K562 (cell line): Measurements from ENCODE around the gene STOX2. TPM values are rescaled to one million over a fixed set of nuclear protein-coding genes. Genes with fewer than 3 reads are reported as not detected.

Source experiments
- ATAC-seq: fragments of 200-7000 bp; cut with Tn5 transposase; 3 replicates; pipeline ENCODE4 v1.9.1; 2020; ENCODE audit warnings: moderate library complexity
- BruUV-seq: library from RNA; stranded (reverse); fragments of 400-500 nt; replicated peaks from 2 replicates; lab custom pipeline; 2021; lab: Mats Ljungman, UMichigan
- CTCF ChIA-PET: fragments of 300-600 bp; formaldehyde crosslinking; extraction: SDS; loops from one replicate; lab custom pipeline; 2021; ENCODE audit warnings: low intra/inter-chr PET ratio; lab: Yijun Ruan, JAX
- POLR2A ChIA-PET: fragments of 300-600, 350-650 bp; sonication (Branson Sonifier 250); formaldehyde crosslinking; extraction: SDS; loops from one replicate; lab custom pipeline; 2021; ENCODE audit warnings: antibody characterized with exemption, inconsistent platforms; lab: Yijun Ruan, JAX
- DNase-seq, 4 experiments: peaks; one replicate each; pipeline versions ENCODE4 v3.0.0 to v3.0.0-alpha.2; 2011 to 2018; ENCODE audit warnings: low spot score in 3 of 4, mixed read lengths in 3 of 4; ENCODE audit errors: extremely low read depth in 1 of 4
- FAIRE-seq: peaks from 2 replicates; lab custom pipeline; 2011; peaks lifted over from hg19 to GRCh38; lab: Jason Lieb, UNC
- H2AFZ ChIP-seq: 2 replicates; pipeline ENCODE4 v1.6.0; 2011; ENCODE audit warnings: low read depth, low read length, control low read depth, inconsistent platforms
- H3K27ac ChIP-seq: fragments of 200-600 bp; 3 replicates; pipeline ENCODE4 v1.8.0; 2011; ENCODE audit warnings: low read depth, mild to moderate bottlenecking, control low read depth, inconsistent platforms, low read length, moderate library complexity, mixed read lengths; ENCODE audit errors: extremely low read depth
- H3K27me3 ChIP-seq, 2 experiments: fragments of 300-600 bp in 1 of 2; 2 replicates in 1 of 2; 3 replicates in 1 of 2; pipeline versions ENCODE4 v1.6.0 to v1.8.0; 2011; ENCODE audit warnings: inconsistent platforms in 2 of 2, low read length in 2 of 2, mild to moderate bottlenecking in 1 of 2, mixed read lengths in 1 of 2, moderate library complexity in 1 of 2; ENCODE audit not compliant: control insufficient read depth in 2 of 2, insufficient read depth in 2 of 2
- H3K36me3 ChIP-seq: fragments of 300-600 bp; 3 replicates; pipeline ENCODE4 v1.8.0; 2011; ENCODE audit warnings: mild to moderate bottlenecking, low read length, inconsistent platforms; ENCODE audit not compliant: control insufficient read depth, insufficient read depth
- H3K4me1 ChIP-seq, 2 experiments: fragments of 200-600 bp in 1 of 2; replicated peaks in 1 of 2; 2 replicates in 1 of 2; 3 replicates in 1 of 2; pipeline versions ENCODE4 v1.5.1 to v1.8.0; 2011; ENCODE audit warnings: inconsistent platforms in 2 of 2, low read length in 2 of 2, mild to moderate bottlenecking in 1 of 2, mixed read lengths in 1 of 2, moderate library complexity in 1 of 2; ENCODE audit not compliant: control insufficient read depth in 2 of 2, insufficient read depth in 2 of 2
- H3K4me2 ChIP-seq: 2 replicates; pipeline ENCODE4 v1.6.1; 2011; ENCODE audit warnings: low read length, control low read depth, inconsistent platforms, mixed read lengths; ENCODE audit not compliant: insufficient read depth
- H3K4me3 ChIP-seq: fragments of 200-600 bp; sonication (generic), shearing (Covaris generic); 2 replicates; pipeline ENCODE4 v1.5.1; 2016; ENCODE audit warnings: control low read depth, inconsistent platforms
- H3K79me2 ChIP-seq: fragments of 200-600 bp; 3 replicates; pipeline ENCODE4 v1.8.0; 2011; ENCODE audit warnings: low read length, inconsistent platforms; ENCODE audit not compliant: control insufficient read depth, insufficient read depth
- H3K9ac ChIP-seq, 2 experiments: 2 replicates each; pipeline versions ENCODE4 v1.6.0 to v1.6.1; 2011; ENCODE audit warnings: low read depth in 2 of 2, low read length in 2 of 2, control low read depth in 1 of 2, inconsistent platforms in 1 of 2, mild to moderate bottlenecking in 1 of 2, mixed read lengths in 1 of 2; ENCODE audit not compliant: insufficient read depth in 1 of 2
- H3K9me1 ChIP-seq: one replicate; pipeline ENCODE4 v1.6.0; 2011; ENCODE audit warnings: inconsistent platforms, mild to moderate bottlenecking, low read length, moderate library complexity; ENCODE audit not compliant: control insufficient read depth, insufficient read depth
- H3K9me3 ChIP-seq: replicated peaks from 2 replicates; pipeline ENCODE4 v1.5.1; 2011; ENCODE audit warnings: low read depth, low read length, inconsistent platforms; ENCODE audit not compliant: control insufficient read depth, insufficient read depth
- H4K20me1 ChIP-seq: replicated peaks from 2 replicates; pipeline ENCODE4 v1.6.1; 2011; ENCODE audit warnings: low read length, inconsistent platforms, mixed read lengths; ENCODE audit not compliant: control insufficient read depth, insufficient read depth
- CHD2 ChIP-seq: IDR thresholded peaks from 2 replicates; pipeline ENCODE4 v1.6.1; 2011; ENCODE audit warnings: low read depth, low read length
- CREB3 ChIP-seq: fragments of 450-650 bp; conservative IDR thresholded peaks from 2 replicates; pipeline ENCODE4 v1.6.1; 2016; ENCODE audit warnings: missing genetic modification characterization, low read depth, mild to moderate bottlenecking, missing compliant biosample characterization, moderate library complexity
- FOS ChIP-seq: IDR thresholded peaks from 3 replicates; pipeline ENCODE4 v1.6.1; 2011; ENCODE audit not compliant: insufficient read length; ENCODE audit errors: extremely low read depth
- PTBP1 ChIP-seq: fragments of 200-400 bp; formaldehyde crosslinking; IDR thresholded peaks from 2 replicates; pipeline ENCODE4 v1.6.1; 2017; ENCODE audit warnings: low read depth, low read length
- ZNF316 ChIP-seq: fragments of 450-650 bp; IDR thresholded peaks from 2 replicates; pipeline ENCODE4 v1.6.1; 2016
- ZNF830 ChIP-seq: fragments of 250-450 bp; sonication (Bioruptor Pico); IDR thresholded peaks from 2 replicates; pipeline ENCODE4 v1.5.0; 2021; ENCODE audit warnings: mild to moderate bottlenecking
- ZSCAN29 ChIP-seq: fragments of 450-650 bp; IDR thresholded peaks from 2 replicates; pipeline ENCODE4 v1.6.1; 2017
- WGBS: fragments of 100-300 bp; shearing (Covaris generic); methylation state at CpG from one replicate; pipeline ENCODE4 v1.1.6; 2016; ENCODE audit warnings: low coverage, mixed read lengths; ENCODE audit not compliant: insufficient coverage; ENCODE audit errors: missing lambda C conversion rate; 5-methylcytosine and 5-hydroxymethylcytosine counted together
- in situ Hi-C: fragments of 300-500 bp; cut with MboI; formaldehyde crosslinking; loops from 4 replicates; pipeline ENCODE4 v1.15.0; 2018; ENCODE audit warnings: inconsistent platforms, mixed read lengths
- intact Hi-C: fragments of 100-400 bp; cut with micrococcal nuclease; formaldehyde crosslinking; loops from 2 replicates; pipeline ENCODE4 v1.14.2; 2022
- polyA plus RNA-seq, 8 experiments: library from polyadenylated mRNA; depleted of rRNA in 4 of 8; stranded (reverse) in 5 of 8; unstranded in 3 of 8; fragments of >200 nt; fragmentation: Nextera tagmentation in 2 of 8; fragmentation: Illumina TruSeq in 1 of 8; extraction: Ambion mirVana in 2 of 8; extraction: Trizol in 1 of 8; gene quantifications; 2 replicates each; pipeline versions ENCODE4 v1.2.1 to v1.2.3, GENCODE V29; 2011 to 2014; ENCODE audit warnings: inconsistent platforms in 1 of 8, missing spikeins in 1 of 8
- total RNA-seq, 7 experiments: library from RNA; depleted of rRNA in 6 of 7; stranded (reverse); fragments of >200 nt in 6 of 7; fragmentation: Illumina TruSeq in 2 of 7; extraction: Trizol in 2 of 7; gene quantifications; 2 replicates each; pipeline versions ENCODE4 v1.2.1 to v1.2.3, GENCODE V29; 2011 to 2021; ENCODE audit warnings: low replicate concordance in 1 of 7
- TF ChIP-seq, protein P1 (sequence below): fragments of 450-650 bp; formaldehyde crosslinking; IDR thresholded peaks from 2 replicates; pipeline ENCODE4 v1.4.0; 2020; ENCODE audit warnings: mild to moderate bottlenecking
- TF ChIP-seq, protein P2 (sequence below): fragments of 250-450 bp; sonication (Bioruptor Pico); IDR thresholded peaks from 2 replicates; pipeline ENCODE4 v1.8.0; 2021; ENCODE audit warnings: mild to moderate bottlenecking, moderate library complexity
- TF ChIP-seq, protein P3 (sequence below), 2 experiments: fragments of 450-650 bp in 1 of 2; sonication (generic) in 1 of 2; formaldehyde crosslinking in 1 of 2; IDR thresholded peaks in 1 of 2; conservative IDR thresholded peaks in 1 of 2; 2 replicates each; pipeline versions ENCODE4 v1.6.1 to v1.8.1; 2016 to 2023; ENCODE audit warnings: mild to moderate bottlenecking in 2 of 2, moderate library complexity in 2 of 2, inconsistent platforms in 1 of 2, missing genetic modification reagents in 1 of 2
- TF ChIP-seq, protein P4 (sequence below): fragments of 450-650 bp; IDR thresholded peaks from 2 replicates; pipeline ENCODE4 v1.6.1; 2016; ENCODE audit warnings: mild to moderate bottlenecking
- TF ChIP-seq, protein P5 (sequence below): sonication (generic); formaldehyde crosslinking; IDR thresholded peaks from 2 replicates; pipeline ENCODE4 v1.8.1; 2023; ENCODE audit warnings: mild to moderate bottlenecking, missing genetic modification reagents

Gene STOX2
- total and polyA plus RNA-seq, 9 of the 15 experiments (the other 6 are each of a cell fraction or from before 2014, with no cell fraction given) = not detected

DNA sequence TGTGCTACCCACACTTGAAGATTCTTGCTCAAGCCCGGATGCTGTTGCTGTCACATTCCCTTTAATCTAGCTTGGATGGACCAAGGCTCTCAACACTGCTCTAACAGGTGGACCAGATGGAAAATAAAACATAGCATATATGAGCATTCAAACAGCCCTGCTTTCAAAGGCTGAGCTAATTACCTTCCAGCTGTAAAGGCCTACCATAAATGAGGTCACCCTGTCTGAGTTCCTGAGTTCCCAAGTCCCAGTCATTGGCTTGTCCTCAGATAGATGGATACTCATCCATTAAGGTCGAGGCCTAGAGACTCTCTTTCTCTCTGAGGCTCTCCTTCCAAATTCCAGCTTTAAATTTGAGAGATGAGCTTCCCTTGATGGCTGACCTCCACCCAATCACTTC is 147.5 kb downstream of the STOX2 start:
- WGBS = 0% methylated on average over 2 of the region's 2 CpGs
- Histone ChIP-seq H3K9me3 (no peaks in the 10 kb centered on the region), H3K27ac (no peak overlapping the region), H2AFZ (no peak overlapping the region), H3K4me3 (no peak overlapping the region), H3K27me3 (peaks cover 0 to 17% of the 10 kb centered on the region in 2 experiments; a peak in 3 of 5 replicates), H3K36me3 (no peaks in the 10 kb centered on the region), H3K4me1 (no peaks in the 10 kb centered on the region), H3K79me2 (no peaks in the 10 kb centered on the region), H3K9me1 (no peaks in the 10 kb centered on the region), H4K20me1 (no peaks in the 10 kb centered on the region), H3K9ac (no peak overlapping the region), H3K4me2 (no peak overlapping the region)
- DNase-seq (no peak), FAIRE-seq (no peak), ATAC-seq (no peak)
- POLR2A ChIA-PET = interaction anchor here (0.6 kb wide), 1 partner anchor 14 kb away, joined by 3 read pairs; no protein-coding TSS in a partner anchor
- CTCF ChIA-PET = no interaction called here
- no TSS peak for BruUV-seq
- in situ Hi-C loops = no loop called here
- intact Hi-C loops = no loop called here
- TF ChIP-seq CREB3 (no peak), ZSCAN29 (no peak), ZNF830 (CRISPR knock-in tag) (no peak), PTBP1 (no peak), FOS (no peak), CHD2 (no peak), ZNF316 (no peak)
- TF ChIP-seq, protein P1, sequence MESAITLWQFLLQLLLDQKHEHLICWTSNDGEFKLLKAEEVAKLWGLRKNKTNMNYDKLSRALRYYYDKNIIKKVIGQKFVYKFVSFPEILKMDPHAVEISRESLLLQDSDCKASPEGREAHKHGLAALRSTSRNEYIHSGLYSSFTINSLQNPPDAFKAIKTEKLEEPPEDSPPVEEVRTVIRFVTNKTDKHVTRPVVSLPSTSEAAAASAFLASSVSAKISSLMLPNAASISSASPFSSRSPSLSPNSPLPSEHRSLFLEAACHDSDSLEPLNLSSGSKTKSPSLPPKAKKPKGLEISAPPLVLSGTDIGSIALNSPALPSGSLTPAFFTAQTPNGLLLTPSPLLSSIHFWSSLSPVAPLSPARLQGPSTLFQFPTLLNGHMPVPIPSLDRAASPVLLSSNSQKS (CRISPR knock-in tag) = no peak
- TF ChIP-seq, protein P2, sequence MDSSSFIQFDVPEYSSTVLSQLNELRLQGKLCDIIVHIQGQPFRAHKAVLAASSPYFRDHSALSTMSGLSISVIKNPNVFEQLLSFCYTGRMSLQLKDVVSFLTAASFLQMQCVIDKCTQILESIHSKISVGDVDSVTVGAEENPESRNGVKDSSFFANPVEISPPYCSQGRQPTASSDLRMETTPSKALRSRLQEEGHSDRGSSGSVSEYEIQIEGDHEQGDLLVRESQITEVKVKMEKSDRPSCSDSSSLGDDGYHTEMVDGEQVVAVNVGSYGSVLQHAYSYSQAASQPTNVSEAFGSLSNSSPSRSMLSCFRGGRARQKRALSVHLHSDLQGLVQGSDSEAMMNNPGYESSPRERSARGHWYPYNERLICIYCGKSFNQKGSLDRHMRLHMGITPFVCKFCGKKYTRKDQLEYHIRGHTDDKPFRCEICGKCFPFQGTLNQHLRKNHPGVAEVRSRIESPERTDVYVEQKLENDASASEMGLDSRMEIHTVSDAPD (CRISPR knock-in tag) = no peak
- TF ChIP-seq, protein P3, sequence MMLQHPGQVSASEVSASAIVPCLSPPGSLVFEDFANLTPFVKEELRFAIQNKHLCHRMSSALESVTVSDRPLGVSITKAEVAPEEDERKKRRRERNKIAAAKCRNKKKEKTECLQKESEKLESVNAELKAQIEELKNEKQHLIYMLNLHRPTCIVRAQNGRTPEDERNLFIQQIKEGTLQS (IDR thresholded peaks at IDR 0.05) = no peak
- TF ChIP-seq, protein P3 (CRISPR knock-in tag; conservative IDR thresholded peaks at IDR 0.05) = no peak
- TF ChIP-seq, protein P4, sequence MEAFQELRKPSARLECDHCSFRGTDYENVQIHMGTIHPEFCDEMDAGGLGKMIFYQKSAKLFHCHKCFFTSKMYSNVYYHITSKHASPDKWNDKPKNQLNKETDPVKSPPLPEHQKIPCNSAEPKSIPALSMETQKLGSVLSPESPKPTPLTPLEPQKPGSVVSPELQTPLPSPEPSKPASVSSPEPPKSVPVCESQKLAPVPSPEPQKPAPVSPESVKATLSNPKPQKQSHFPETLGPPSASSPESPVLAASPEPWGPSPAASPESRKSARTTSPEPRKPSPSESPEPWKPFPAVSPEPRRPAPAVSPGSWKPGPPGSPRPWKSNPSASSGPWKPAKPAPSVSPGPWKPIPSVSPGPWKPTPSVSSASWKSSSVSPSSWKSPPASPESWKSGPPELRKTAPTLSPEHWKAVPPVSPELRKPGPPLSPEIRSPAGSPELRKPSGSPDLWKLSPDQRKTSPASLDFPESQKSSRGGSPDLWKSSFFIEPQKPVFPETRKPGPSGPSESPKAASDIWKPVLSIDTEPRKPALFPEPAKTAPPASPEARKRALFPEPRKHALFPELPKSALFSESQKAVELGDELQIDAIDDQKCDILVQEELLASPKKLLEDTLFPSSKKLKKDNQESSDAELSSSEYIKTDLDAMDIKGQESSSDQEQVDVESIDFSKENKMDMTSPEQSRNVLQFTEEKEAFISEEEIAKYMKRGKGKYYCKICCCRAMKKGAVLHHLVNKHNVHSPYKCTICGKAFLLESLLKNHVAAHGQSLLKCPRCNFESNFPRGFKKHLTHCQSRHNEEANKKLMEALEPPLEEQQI = no peak
- TF ChIP-seq, protein P5, sequence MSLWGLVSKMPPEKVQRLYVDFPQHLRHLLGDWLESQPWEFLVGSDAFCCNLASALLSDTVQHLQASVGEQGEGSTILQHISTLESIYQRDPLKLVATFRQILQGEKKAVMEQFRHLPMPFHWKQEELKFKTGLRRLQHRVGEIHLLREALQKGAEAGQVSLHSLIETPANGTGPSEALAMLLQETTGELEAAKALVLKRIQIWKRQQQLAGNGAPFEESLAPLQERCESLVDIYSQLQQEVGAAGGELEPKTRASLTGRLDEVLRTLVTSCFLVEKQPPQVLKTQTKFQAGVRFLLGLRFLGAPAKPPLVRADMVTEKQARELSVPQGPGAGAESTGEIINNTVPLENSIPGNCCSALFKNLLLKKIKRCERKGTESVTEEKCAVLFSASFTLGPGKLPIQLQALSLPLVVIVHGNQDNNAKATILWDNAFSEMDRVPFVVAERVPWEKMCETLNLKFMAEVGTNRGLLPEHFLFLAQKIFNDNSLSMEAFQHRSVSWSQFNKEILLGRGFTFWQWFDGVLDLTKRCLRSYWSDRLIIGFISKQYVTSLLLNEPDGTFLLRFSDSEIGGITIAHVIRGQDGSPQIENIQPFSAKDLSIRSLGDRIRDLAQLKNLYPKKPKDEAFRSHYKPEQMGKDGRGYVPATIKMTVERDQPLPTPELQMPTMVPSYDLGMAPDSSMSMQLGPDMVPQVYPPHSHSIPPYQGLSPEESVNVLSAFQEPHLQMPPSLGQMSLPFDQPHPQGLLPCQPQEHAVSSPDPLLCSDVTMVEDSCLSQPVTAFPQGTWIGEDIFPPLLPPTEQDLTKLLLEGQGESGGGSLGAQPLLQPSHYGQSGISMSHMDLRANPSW (CRISPR knock-in tag) = no peak
